ENCODE data around the gene ZNRF1. TPM values are rescaled to one million over a fixed set of nuclear protein-coding genes. Genes with fewer than 3 reads are reported as not detected.

The ZNRF1 gene
- total and polyA plus RNA-seq, 2 of the 4 experiments (the other 2 are of a cell fraction) = 8.2 to 20.7 TPM

DNA sequence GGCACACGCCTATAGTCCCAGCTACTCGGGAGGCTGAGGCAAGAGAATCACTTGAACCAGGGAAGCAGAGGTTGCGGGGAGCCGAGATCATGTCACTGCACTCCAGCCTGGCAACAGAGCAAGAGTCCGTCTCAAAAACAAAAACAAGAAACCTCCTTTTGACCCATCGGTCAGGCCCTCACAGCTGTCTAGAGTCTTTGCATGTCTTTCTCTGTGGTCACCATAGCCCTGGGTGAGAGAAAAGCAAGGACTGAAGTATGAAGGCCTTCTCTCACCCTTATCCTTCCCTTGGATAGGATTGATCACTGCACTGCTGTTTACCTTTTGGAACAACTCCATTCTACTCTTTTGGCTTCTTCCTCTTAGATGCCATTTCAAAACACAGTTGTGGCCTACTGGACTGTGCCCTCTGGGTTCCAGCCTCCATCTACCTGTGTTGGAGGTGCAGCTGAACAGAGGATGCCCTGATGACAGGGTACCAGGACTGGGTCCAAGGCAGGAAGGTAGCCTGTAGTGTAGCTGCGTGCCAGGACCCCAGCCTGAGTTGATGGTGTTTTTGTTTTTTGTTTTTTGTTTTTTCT lies 80.6 kb downstream of the ZNRF1 start:
- no peak for DNase-seq
- Histone ChIP-seq H3K79me1 (ENCODE audit: low read depth in 1 of 2, low read length in 2 of 2) (peaks cover 40 to 74% of the 10 kb centered on the region in 2 experiments), H4K8ac (ENCODE audit: low read depth in 2 of 2, low read length in 2 of 2) (peak overlapping the region in 1 of 2 experiments; percentile 25; a peak in 1 of 4 replicates), H4K20me1 (ENCODE audit: insufficient read depth, low read length) (peaks cover 30% of the 10 kb centered on the region), H3K4me3 (ENCODE audit: insufficient read depth, low read depth, low read length) (no peak overlapping the region), H3K18ac (ENCODE audit: low read depth, low read length) (peak overlapping the region; percentile 33; the same call in 1 of the 2 replicates), H3K4me1 (ENCODE audit: control insufficient read depth, insufficient read depth, low read length) (peaks cover 12% of the 10 kb centered on the region), H4K5ac (ENCODE audit: low read depth, low read length) (peak overlapping the region; percentile 67; the same call in 1 of the 2 replicates), H3K56ac (ENCODE audit: extremely low read depth, insufficient read depth, low read length) (no peak overlapping the region), H2BK120ac (ENCODE audit: low read depth, low read length) (no peak overlapping the region), H3K4ac (ENCODE audit: low read depth, low read length) (peak overlapping the region; percentile 50; the same call in 1 of the 2 replicates), H3K14ac (replicated peaks; ENCODE audit: low read depth, low read length) (0 out of 2 replicates have a peak overlapping the region, but pooled peaks have one; percentile 76), H3K36me3 (ENCODE audit: control insufficient read depth, insufficient read depth, low read length) (no peaks in the 10 kb centered on the region), H3K9ac (ENCODE audit: low read depth, low read length) (no peak overlapping the region), H3K23ac (ENCODE audit: low read depth, low read length) (no peak overlapping the region), H3K9me1 (ENCODE audit: insufficient read depth, low read length) (peaks cover 27% of the 10 kb centered on the region), H2BK15ac (ENCODE audit: low read depth, low read length) (0 out of 3 replicates have a peak overlapping the region, but pooled peaks have one; percentile 56), H3K9me3 (ENCODE audit: control insufficient read depth, insufficient read depth, low read length) (no peaks in the 10 kb centered on the region), H3K27me3 (ENCODE audit: control insufficient read depth, insufficient read depth, low read length) (no peaks in the 10 kb centered on the region), H2BK20ac (ENCODE audit: low read depth, low read length) (peak overlapping the region; percentile 43), H3K4me2 (ENCODE audit: low read depth, low read length) (no peak overlapping the region; the same call in 1 of the 2 replicates), H2AK9ac (replicated peaks; ENCODE audit: low read depth, low read length, poor library complexity) (no peak overlapping the region), H4K91ac (ENCODE audit: insufficient read depth, low read depth, low read length) (no peak overlapping the region; the same call in 1 of the 2 replicates), H2BK5ac (ENCODE audit: low read depth, low read length, poor library complexity, severe bottlenecking) (peak overlapping the region; percentile 56), H2AFZ (replicated peaks; ENCODE audit: low read length, poor library complexity) (no peak overlapping the region), H3K27ac (ENCODE audit: insufficient read depth, low read length) (no peak overlapping the region), H2AK5ac (ENCODE audit: low read depth, low read length) (peak overlapping the region; percentile 72; the same call in 1 of the 2 replicates)
- POLR2A ChIA-PET (ENCODE audit: unreplicated experiment) = no interaction called here
- in situ Hi-C loops (cut with MboI; ENCODE audit: low sequenced_read_pairs) (no loop called here), dilution Hi-C loops (cut with HindIII; ENCODE audit: low sequenced_read_pairs, unreplicated experiment) (no loop called here), intact Hi-C loops (cut with micrococcal nuclease) (no loop called here)
- TF ChIP-seq FOS (IDR thresholded peaks at IDR 0.05; ENCODE audit: low read depth, low read length) (no peak), MAZ (IDR thresholded peaks at IDR 0.05; ENCODE audit: borderline replicate concordance, low read depth, low read length) (no peak), CEBPB (IDR thresholded peaks at IDR 0.05; ENCODE audit: low read depth, low read length) (no peak), MXI1 (IDR thresholded peaks at IDR 0.05; ENCODE audit: borderline replicate concordance, low read depth, low read length) (no peak), CHD1 (IDR thresholded peaks at IDR 0.05; ENCODE audit: low read depth, low read length) (no peak), BHLHE40 (IDR thresholded peaks at IDR 0.05; ENCODE audit: low read depth, low read length) (no peak), MAFK (IDR thresholded peaks at IDR 0.05; ENCODE audit: low read depth, low read length) (no peak), NFE2L2 (IDR thresholded peaks at IDR 0.05; ENCODE audit: low read depth, low read length) (no peak), RCOR1 (IDR thresholded peaks at IDR 0.05; ENCODE audit: insufficient replicate concordance, low read length) (no peak), RFX5 (IDR thresholded peaks at IDR 0.05; ENCODE audit: low read depth, low read length) (no peak), SMC3 (IDR thresholded peaks at IDR 0.05; ENCODE audit: low read depth, low read length) (no peak), RAD21 (IDR thresholded peaks at IDR 0.05; ENCODE audit: low read length) (no peak), POLR2A (IDR thresholded peaks at IDR 0.05; ENCODE audit: low read depth, low read length) (no peak)
- TF ChIP-seq, protein P1, sequence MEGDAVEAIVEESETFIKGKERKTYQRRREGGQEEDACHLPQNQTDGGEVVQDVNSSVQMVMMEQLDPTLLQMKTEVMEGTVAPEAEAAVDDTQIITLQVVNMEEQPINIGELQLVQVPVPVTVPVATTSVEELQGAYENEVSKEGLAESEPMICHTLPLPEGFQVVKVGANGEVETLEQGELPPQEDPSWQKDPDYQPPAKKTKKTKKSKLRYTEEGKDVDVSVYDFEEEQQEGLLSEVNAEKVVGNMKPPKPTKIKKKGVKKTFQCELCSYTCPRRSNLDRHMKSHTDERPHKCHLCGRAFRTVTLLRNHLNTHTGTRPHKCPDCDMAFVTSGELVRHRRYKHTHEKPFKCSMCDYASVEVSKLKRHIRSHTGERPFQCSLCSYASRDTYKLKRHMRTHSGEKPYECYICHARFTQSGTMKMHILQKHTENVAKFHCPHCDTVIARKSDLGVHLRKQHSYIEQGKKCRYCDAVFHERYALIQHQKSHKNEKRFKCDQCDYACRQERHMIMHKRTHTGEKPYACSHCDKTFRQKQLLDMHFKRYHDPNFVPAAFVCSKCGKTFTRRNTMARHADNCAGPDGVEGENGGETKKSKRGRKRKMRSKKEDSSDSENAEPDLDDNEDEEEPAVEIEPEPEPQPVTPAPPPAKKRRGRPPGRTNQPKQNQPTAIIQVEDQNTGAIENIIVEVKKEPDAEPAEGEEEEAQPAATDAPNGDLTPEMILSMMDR (conservative IDR thresholded peaks at IDR 0.05; ENCODE audit: low read depth, low read length) = no peak
- TF ChIP-seq, protein P2, sequence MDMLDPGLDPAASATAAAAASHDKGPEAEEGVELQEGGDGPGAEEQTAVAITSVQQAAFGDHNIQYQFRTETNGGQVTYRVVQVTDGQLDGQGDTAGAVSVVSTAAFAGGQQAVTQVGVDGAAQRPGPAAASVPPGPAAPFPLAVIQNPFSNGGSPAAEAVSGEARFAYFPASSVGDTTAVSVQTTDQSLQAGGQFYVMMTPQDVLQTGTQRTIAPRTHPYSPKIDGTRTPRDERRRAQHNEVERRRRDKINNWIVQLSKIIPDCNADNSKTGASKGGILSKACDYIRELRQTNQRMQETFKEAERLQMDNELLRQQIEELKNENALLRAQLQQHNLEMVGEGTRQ (IDR thresholded peaks at IDR 0.05; ENCODE audit: low read depth, low read length) = no peak
- TF ChIP-seq, protein P3, sequence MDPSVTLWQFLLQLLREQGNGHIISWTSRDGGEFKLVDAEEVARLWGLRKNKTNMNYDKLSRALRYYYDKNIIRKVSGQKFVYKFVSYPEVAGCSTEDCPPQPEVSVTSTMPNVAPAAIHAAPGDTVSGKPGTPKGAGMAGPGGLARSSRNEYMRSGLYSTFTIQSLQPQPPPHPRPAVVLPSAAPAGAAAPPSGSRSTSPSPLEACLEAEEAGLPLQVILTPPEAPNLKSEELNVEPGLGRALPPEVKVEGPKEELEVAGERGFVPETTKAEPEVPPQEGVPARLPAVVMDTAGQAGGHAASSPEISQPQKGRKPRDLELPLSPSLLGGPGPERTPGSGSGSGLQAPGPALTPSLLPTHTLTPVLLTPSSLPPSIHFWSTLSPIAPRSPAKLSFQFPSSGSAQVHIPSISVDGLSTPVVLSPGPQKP (IDR thresholded peaks at IDR 0.05; ENCODE audit: borderline replicate concordance, low read depth, low read length) = no peak
- 93% methylated on average over 3 of the region's 7 CpGs; no CpG with 5 or more reads in 1 of the 2 experiments for WGBS, 2 experiments (ENCODE audit: extremely low coverage in 2 of 2, insufficient read length in 1 of 2)
- no TSS peak for BruUV-seq (replicated peaks)
- ATAC-seq (ENCODE audit: low read depth) = no peak
- CTCF ChIA-PET = no interaction called here
